ENCODE results near the gene SLCO2B1.
"Not testable (repeated sequence)": the region's sequence is repeated elsewhere in the genome, so short reads cannot be mapped to it uniquely, and the experiment has no call there.

SLCO2B1 gene, protein sequence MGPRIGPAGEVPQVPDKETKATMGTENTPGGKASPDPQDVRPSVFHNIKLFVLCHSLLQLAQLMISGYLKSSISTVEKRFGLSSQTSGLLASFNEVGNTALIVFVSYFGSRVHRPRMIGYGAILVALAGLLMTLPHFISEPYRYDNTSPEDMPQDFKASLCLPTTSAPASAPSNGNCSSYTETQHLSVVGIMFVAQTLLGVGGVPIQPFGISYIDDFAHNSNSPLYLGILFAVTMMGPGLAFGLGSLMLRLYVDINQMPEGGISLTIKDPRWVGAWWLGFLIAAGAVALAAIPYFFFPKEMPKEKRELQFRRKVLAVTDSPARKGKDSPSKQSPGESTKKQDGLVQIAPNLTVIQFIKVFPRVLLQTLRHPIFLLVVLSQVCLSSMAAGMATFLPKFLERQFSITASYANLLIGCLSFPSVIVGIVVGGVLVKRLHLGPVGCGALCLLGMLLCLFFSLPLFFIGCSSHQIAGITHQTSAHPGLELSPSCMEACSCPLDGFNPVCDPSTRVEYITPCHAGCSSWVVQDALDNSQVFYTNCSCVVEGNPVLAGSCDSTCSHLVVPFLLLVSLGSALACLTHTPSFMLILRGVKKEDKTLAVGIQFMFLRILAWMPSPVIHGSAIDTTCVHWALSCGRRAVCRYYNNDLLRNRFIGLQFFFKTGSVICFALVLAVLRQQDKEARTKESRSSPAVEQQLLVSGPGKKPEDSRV

DNA sequence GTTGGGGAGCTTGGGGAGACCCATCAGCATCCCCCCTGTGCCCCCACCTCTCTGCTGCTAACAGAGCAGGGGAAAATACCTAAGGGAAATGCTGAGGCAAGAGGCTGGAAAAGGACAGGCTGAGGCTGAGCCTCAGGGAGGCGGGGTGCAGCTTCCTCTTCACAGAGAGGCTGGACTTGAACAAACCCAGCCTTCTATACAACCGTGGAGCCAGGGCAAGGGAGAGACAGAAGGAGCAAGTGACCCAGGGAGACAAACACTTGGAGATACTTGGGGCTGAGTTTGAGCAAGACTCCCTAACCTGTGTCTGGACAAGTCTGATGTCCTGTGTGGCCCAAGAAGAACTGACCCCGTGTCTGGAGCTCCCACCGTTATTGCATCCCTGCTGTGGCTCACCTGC lies at the start of gene SLCO2B1:
Gene SLCO2B1 (plus strand): TSS at position 229 of the 400 bp plus-strand sequence. CDS start 275 bp downstream, outside the sequence.
- DNase-seq: no peak

DNA sequence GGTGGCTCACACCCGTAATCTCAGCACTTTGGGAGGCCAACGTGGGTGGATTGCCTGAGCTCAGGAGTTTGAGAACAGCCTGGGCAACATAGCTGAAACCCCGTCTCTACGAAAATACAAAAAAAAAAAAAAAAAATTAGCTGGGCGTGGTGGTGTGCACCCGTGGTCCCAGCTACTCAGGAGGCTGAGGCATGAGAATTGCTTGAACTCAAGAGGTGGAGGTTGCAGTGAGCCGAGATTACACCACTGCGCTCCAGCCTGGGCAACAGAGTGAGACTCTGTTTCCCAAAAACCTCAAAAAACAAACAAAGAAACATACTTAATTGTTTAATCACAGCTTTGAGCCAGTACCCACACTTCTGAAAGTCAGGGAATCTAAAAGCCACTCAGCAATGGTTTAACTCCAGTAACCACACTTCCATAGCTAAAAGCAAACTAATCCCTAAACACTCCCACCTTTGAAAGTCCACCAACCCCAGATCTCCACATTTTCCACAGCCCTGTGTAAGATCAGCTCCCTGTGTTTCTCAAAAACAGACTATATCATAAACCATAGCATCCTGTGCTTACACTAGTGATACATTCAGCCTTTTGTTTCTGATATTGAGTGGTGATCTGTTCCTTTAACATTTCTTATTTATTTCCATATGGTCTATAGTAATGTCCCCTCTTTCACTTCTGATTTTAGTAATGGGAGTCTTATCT lies 49.3 kb upstream of the SLCO2B1 start:
- no peak for DNase-seq

DNA sequence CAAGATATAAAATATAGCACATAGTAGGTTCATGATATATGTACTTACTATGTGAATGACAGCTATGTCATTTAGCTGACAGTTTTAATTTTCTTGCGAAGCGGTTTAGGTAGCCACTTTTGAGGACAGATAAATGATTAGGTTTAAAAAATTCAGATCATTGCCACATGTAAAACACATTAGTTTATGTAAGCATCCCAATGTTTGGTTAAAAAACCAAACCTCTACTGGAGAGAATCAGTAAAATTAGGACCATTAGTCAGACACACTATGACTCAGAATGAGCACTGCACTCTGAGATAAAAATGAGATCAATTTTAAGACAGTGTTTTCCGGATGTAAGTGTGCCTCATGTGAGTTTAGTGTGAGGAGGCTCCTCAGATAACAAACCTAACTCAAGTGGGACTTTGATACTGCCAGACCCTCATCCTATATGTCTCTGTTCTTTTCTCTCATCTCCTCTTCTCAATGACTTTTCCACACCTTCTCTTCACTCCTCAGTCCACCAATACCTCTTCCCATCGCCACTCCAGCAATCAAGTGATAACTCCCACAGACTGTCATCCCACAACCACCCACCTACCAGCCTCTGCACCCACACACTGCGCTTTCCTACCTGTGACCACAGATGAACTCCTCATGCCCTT lies 47.4 kb upstream of the SLCO2B1 start:
- no peak for DNase-seq

DNA sequence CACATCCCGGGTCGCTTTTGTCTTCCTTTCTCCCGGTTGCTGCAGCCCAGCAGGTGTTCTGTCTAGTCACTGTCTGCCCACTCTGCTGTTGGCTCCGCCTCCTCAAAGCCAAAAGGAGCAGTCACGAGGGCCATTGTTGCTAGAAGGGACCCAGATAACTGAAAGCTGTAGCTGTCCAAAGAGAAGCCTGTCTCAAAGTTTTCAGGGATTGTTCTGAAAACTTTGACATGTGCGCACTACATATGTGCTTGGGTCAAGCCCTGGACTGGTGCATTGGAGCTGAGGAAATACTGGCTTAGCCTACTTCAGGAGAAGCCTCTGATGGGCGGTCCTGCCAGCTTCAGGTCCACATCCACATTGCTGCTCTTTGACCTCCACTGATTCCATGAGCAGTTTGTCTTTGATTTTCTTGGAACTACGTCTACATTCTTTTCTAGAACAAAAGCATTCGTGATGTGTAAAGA lies 45.4 kb upstream of the SLCO2B1 start:
- no peak for DNase-seq

DNA sequence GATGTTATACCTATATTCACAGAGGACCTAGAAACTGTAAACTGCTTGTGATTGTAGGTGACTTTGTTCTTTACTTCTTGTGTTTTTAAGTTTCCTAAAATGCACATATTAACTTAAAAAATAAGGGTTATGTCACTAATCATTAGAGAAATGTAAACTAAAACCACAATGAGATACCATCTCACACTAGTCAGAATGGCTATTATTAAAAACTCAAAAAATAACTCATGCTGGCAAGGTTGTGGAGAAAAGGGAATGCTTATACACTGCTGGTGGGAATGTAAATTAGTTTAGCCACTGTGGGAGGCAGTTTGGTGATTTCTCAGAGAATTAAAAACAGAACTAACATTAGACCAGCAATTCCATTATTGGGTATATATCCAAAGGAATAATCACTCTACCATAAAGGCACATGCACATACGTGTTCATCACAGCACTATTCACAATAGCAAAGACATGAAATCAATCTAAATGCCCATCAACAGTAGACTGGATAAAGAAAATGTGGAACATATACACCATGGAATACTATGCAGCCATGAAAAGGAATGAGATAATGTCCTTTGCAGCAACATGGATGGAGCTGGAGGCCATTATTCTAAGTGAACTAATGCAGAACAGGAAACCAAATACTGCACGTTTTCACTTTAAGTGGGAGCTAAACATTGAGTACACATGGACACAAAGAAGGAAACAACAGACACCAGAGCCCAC lies 44.8 kb upstream of the SLCO2B1 start:
- DNase-seq: not testable (repeated sequence)

DNA sequence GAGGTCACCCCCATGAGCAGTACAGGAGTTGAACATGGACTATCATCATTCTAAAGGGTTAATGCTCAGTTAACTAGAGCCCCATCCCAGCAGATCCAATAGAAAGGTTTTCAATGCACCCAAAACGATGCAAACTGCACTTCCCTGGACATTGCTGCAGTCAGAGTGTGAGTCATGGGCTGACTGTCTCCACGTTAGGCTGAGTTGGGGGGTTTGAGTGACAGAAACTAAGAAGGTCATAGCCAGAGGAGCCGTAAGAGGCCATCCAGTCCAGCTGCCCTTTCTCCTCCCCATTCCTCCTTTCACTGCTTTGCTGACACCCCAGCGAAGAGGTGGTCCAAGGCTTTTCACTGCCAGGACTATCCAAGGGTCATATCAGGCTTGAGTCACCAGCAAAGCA lies 43.7 kb upstream of the SLCO2B1 start:
- no peak for DNase-seq

DNA sequence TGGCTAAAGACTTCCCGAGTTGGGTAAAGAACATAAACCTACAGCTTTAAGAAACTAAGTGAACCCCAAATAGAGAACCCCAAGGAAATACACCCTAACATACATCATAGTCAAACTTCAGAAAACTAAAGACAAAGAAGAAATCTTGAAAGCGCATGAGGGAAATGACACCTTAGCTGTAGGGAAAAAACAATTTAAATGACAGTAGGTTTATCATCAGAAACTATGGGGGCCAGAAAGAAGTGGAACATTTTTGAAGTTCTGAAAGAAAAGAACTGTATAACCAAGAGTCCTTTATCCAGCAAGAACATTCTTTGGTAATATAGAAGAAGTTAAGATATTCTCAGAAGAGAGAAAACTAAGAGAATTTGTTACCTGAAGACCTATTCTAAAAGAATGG lies 38.7 kb upstream of the SLCO2B1 start:
- DNase-seq: no peak

DNA sequence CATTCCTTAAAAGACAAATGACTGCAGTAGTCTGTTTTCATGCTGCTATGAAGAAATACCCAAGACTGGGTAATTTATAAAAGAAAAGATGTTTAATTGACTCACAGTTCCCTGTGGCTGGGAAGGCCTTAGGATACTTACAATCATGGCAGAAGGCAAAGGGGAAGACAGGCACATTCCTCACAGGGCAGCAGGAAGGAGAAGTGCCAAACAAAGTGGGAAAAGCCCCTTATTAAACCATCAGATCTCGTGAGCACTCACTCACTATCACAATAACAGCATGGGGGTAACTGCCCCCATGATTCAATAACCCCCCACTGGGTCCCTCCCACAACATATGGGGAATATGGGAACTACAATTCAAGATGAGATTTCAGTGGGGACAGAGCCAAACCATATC lies 37.9 kb upstream of the SLCO2B1 start:
- no peak for DNase-seq

DNA sequence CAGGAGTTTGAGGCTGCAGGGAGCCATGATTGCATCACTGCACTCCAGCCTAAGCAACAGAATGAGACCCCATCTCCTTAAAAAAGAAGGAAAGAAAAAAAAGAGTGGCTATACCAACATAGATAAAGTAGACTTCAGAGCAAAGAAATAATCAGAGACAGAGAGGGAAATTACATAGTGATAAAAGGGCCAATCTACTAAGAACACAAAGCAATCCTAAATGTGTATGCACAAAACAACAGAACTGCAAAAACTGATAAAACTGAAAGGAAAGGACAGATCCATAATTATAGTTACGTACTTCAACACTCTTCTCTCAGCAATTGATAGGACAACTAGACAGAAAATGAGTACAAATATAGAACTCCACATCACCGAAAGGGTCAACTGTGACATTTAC lies 36.4 kb upstream of the SLCO2B1 start:
- no peak for DNase-seq

DNA sequence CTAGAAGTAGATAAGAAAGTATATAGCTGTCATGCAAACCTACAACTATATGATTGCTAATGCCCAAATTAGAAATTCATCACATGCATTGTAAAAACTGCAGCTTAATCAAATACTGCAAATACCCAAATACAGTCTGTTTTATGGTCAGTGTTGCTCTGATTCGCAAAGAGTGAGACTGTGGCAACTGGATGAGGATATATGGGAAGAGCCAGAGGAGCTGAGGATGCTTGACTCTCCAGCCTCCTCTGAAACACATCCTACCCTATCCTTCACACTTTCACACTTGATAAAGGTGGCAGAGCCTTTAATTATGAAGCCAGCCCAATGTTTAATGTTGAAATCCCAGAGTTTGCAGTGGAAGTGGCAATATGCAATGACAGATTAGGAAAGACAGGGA lies 32.3 kb upstream of the SLCO2B1 start:
- DNase-seq: no peak

DNA sequence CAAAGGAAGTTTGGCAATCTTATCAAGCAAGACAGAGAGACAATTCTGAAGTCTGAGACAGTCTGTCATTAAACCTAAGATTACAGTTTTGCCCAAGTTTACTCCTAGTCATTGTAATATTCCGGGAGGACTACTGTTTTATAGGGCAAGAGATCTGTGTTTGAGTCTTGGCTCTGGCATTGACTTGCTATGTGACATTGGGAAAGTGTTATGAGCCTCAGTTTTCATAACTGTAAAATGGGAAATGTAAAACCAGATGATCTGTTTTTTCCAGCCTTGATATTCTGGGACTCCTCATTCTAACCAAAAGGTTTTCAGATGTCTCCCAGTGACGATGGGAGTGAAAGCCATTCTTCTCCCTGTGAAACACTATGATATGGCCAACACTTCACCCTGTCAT lies 24.3 kb upstream of the SLCO2B1 start:
- DNase-seq: no peak

DNA sequence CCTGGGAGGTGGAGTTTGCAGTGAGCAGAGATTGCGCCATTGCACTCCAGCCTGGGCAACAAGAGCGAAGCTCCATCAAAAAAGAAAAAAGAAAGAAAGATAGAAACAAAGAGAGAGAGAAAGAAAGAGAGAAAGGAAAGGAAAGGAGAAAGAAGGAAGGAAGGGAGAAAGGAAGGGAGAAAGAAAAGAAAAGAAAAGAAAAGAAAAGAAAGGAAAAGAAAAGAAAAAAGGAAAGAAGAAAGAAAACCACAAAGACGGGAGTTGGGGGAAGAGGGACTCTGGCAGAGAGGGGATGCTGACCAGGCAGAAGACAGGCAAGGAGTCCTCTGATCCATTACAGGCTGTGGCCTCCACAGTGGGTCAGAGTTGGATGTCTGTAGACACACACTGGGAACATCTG lies 18.8 kb upstream of the SLCO2B1 start:
- DNase-seq: no peak

DNA sequence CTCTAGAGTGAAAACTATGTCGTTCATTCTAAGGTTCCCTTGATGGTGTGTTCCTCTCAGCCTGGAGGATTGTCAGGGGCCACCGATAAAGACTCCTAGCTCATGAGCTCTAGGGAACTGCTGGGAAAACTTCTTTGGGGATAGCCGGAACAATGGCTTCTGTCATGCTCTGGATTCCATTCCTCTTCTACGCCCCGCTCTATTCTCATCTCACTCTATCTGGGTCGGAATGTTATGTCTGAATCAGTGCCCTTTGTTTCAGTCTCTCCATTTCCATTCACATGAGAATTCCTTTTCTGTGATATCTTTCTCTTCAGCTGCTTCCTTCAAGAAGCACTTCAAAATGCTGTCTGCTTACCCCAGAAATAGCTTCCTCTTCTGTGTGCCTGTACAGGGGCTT lies 16.9 kb upstream of the SLCO2B1 start:
- DNase-seq: no peak

DNA sequence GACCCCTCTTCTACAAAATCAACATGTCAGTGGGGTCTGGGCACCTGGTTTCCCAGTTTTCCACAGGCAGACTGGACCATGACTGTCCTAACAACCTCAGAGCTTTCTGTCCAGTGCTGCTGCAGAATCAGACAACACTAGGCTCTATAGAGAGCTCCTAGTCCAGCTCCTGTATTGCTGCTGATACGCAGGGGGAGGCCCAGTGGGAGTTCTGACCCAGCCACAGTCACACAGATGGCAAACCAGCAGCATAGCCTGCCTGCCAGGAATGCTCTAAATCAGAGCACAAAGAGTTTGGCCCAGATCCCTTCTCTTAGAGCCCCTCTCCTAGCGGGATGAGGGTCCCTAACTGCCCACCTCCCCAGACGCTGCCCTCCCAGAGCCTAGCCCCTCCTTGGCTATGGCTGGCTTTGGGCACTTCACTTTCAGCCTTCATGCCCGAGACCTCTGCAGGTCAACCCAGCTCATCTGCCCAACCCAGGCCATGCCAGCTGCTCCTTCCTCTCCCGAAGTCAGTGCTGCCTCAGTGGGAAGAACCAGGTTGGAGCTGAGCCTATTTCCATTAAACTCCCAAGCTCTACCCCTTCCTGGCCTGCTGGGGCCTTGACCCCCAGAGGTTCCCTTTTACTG lies 15.8 kb upstream of the SLCO2B1 start:
- DNase-seq: no peak

DNA sequence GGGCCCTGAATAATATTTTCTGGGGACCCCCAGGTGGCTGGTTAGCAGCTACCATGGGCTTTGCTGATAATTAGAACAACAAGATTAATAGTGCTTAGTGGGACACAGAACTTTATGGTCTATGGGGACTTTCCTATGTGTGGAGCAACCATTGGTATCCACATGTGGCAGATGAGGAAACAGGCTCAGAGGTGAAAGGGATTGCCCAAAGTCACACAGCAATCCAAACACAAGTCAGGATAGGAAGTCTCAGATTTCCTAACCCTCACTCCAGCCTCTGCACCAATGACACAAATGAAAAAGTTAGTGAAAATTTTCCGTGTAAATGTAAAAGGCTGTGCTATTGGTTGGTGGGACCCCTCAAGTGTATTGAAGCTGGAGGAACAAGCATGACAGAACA lies 15.3 kb upstream of the SLCO2B1 start:
- no peak for DNase-seq

DNA sequence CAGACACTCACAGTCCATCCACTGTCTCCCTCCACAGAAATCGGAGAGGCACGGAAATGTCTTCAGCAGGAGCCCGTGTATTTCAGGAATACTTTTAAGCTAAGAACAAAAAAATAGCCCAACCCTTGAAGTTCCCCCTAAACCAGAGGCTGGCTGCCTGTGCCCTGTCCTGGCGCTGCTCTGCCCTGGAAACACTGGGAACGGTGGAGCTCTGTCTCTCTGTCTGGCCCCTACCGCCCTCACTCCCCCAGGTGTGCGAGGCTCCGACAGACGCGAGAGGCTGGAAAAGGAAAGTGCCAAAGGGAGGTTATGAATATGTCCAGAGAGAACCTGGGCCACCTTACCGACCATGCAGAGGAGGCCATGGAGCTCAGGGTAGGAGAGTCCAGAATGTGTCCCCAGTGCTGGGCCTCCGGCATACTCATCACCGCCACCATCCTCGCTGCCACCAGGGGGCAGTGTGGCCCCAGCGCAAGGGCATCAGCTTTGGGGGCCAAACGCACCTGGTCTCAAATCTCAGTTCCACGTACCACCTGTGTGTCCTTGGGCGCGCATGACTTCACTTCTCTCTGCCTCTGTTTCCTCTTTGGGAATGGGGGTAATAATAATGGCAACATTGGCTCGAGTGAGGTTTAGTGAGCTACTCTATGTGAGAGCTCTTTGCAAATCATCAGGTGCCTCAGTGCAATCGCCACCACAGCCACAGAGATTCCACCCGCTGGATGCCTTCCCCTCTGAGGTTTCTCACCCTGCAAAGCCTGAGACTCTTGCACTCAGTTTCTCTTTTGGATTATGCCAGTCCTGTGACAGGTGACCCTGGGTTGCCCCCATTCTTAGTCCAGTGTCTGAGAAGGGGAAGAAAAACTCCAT lies 10.4 kb upstream of the SLCO2B1 start:
- peak; percentile 89 for DNase-seq

DNA sequence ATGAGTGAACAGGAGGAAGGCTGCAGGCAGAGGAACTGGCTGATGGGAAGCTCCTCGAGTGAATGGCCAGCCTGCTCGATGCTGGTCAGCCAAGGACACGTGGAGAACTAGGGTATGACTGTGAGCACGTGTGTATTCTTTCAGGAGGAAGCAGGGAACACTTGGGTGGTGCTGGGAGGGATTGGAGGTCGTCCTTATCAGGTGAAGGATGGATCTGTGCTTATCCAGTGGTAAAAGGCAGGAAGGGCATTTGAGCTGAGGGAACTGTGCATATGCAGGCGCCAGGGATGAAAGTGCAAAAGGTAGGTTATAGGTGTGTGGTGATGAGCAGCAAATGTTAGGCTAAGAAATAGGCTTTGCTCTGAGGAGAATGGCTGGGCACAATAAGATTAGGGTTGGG lies 9.7 kb upstream of the SLCO2B1 start:
- no peak for DNase-seq

DNA sequence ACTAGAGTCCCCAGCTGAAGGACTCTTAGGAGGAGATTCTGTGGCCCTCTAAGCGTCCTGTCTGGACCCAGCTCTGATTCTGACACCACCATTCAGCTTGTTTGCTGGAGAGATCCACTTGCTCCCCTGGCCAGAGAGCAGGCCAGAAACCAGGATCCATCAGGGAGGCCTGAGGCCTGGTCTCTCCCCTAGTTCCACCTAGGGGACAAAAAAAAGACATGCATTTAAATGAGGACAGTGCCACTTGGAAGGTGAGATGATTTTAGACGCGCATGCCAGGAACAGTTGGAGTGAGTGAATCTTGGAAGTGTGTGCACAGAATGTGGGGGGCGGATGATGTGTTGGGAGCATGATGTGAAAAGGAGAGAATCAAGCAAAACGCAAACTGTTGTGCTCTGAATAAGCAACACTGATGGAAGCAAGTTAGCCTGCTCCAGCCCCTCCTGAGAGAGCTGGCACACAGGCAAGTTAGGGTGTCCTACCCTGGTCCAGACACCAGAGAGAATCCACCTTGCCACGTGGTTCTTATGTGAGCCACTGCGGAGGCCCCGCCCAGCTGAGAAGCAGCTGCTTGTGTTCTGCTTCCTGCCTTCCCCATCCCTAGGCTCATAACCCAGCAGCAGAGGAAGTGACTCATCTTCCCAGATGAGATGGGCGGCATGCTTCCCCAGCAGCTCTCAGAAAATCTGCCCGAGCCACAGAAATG lies 8.0 kb upstream of the SLCO2B1 start:
- peak; percentile 78 for DNase-seq

DNA sequence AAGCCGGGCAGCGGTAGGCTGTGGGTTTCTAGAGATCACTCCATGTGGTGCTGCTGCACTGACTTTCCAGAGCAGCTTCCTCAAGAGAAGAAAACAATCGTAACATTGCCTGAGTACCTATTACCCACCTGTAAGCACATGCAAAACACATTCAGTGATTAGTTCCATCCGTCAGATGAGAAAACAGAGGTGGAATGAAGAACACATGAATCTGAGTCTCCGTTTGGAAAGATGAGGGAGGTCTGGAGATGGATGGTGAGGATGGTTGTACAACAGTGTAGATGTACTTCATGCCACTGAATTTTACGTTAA lies 7.5 kb upstream of the SLCO2B1 start:
- DNase-seq: peak; percentile 15

DNA sequence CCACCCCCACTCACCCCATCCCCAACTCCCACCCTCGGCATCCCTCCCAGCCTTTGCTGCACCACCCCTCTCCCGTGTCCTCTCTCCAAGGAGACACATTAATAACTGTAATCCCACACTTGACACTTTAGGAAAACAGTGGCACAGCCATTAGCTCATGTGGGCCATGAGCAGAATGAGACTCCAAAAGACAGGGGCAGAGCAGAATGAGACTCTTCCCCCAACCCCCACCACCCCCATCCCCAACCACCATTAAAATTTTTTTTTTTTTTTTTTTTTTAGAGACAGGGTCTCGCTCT lies 6.2 kb upstream of the SLCO2B1 start:
- DNase-seq: no peak
